HG03066 (cell line): ENCODE data around the gene FAT4.

Source experiments
- ATAC-seq: cut with Tn5 transposase; IDR thresholded peaks from one replicate; pipeline ENCODE4 v1.9.1; 2021; ENCODE audit warnings: low read depth; ENCODE audit not compliant: unreplicated experiment

The FAT4 gene

DNA sequence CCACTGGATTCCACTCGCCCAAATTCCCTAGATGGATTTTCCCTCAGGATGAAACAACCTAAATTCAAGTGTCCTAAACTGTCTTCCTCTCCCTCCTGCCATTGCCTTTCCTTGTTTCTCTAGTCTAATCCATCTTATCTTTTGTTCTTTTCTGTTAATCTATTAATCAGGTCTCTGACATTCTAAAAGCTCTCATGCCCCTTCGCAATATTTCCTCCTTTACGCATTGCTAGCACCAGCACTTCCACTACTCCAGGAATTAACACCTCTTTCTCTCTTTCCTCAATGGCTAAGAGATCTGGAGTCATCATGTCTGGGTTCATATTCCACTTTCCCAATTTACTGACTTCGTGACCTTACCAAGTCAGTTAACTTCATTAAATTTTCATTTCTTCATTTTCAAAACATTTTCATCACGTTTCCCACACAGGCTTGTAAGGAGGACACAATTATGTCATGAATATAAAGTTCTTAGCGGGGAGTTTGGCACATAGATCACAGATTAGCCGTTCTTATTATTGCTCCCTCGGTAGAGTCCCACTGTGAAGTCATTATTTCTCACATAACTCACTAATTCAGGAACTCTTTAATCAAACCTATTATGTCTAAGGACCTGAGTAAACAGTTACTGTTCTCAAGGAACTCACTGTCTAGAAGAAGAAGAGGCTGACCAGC is 45.3 kb downstream of the FAT4 start:
- ATAC-seq: no peak

DNA sequence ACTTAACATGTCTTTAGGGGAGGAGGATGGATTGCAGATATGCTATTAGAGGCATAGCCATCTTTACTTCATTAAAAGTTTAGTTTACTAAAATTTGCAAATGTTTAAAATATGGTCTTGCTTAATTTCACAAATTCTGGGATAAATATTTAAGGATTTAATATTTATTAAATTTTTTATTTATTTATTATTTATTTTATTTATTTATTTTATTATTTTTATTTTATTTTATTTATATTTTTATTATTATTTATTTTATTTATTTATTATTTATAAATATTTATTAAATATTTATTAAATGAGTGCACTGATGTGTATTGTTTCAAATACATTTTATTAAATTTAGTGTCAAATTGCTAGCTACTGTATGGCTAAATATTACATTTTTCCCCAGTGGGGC is 46.0 kb downstream of the FAT4 start:
- no peak for ATAC-seq
